ENCODE data around the gene WNT7B. TPM values are rescaled to one million over a fixed set of nuclear protein-coding genes. Genes with fewer than 3 reads are reported as not detected.

WNT7B gene
- total RNA-seq, 4 donors from 2014 or later = not detected

DNA sequence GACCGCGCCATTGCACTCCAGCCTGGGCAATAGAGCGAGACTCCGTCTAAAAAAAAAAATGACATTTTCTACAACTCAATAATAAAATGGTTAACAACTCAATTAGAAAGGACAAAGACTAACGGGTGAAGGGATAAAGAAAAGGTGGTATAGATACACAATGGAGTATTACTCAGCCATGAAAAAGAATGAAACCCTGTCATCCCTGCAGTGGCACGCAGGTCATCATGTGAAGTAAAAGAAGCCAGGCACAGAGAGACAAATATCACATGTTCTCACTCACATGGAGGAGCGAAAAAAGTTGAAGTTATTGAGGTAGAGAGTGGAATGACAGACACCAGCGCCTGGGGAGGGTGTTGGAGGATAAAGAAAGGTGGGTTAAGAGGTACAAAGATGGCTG lies 39.0 kb downstream of the WNT7B start:
- Histone ChIP-seq H3K27me3 (peaks cover 0 to 33% of the 10 kb centered on the region in 2 donors), H3K9me3 (peaks cover 0 to 10% (median 0%) of the 10 kb centered on the region in 4 donors), H3K4me3 (no peak overlapping the region), H3K27ac (no peak overlapping the region), H3K4me1 (peaks cover 0 to 10% (median 0%) of the 10 kb centered on the region in 4 donors), H3K36me3 (no peaks in the 10 kb centered on the region)
- DNase-seq (ENCODE audit: low spot score in 2 of 2) = no peak
- TF ChIP-seq EP300 (IDR thresholded peaks at IDR 0.05) = no peak
- TF ChIP-seq, protein P1, sequence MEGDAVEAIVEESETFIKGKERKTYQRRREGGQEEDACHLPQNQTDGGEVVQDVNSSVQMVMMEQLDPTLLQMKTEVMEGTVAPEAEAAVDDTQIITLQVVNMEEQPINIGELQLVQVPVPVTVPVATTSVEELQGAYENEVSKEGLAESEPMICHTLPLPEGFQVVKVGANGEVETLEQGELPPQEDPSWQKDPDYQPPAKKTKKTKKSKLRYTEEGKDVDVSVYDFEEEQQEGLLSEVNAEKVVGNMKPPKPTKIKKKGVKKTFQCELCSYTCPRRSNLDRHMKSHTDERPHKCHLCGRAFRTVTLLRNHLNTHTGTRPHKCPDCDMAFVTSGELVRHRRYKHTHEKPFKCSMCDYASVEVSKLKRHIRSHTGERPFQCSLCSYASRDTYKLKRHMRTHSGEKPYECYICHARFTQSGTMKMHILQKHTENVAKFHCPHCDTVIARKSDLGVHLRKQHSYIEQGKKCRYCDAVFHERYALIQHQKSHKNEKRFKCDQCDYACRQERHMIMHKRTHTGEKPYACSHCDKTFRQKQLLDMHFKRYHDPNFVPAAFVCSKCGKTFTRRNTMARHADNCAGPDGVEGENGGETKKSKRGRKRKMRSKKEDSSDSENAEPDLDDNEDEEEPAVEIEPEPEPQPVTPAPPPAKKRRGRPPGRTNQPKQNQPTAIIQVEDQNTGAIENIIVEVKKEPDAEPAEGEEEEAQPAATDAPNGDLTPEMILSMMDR (IDR thresholded peaks at IDR 0.05) = no peak
- TF ChIP-seq POLR2A (IDR thresholded peaks at IDR 0.05) = no peak
- WGBS, 2 donors = 91 to 98% methylated on average over 8 of the region's 8 CpGs

DNA sequence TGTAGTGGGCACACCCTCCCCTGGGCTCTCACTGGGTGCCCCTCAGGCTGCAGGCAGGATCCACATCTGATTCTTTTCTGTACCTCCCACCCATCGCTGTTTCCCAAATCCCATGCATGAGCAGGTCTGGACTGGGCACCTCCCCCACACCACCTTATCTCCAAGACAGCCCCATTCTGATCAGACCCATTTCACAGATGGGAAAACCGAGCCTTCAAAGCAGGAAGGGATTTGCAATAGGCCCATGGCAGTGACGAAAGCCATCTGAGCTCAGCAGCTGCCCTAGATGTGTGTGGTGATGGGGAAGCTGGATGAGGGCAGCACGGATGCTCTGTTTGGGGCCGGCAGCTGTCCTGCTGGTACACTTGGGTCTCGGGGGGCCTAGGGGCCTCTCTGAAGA lies 41.4 kb downstream of the WNT7B start:
- H3K27me3 ChIP-seq = peaks cover 0 to 54% of the 10 kb centered on the region in 2 donors
- TF ChIP-seq, protein P1 (IDR thresholded peaks at IDR 0.05) = no peak
- no peak for TF ChIP-seq EP300 (IDR thresholded peaks at IDR 0.05)
- no peak for TF ChIP-seq POLR2A (IDR thresholded peaks at IDR 0.05)
- DNase-seq (ENCODE audit: low spot score in 2 of 2) = no peak
- H3K27ac ChIP-seq = no peak overlapping the region
- no peak overlapping the region for H3K4me3 ChIP-seq
- peaks cover 0 to 10% (median 0%) of the 10 kb centered on the region in 4 donors for H3K9me3 ChIP-seq
- WGBS, 2 donors = 86 to 87% methylated on average over 4 to 6 of the region's 6 CpGs
- H3K36me3 ChIP-seq = no peaks in the 10 kb centered on the region
- peaks cover 0 to 10% (median 0%) of the 10 kb centered on the region in 4 donors for H3K4me1 ChIP-seq

DNA sequence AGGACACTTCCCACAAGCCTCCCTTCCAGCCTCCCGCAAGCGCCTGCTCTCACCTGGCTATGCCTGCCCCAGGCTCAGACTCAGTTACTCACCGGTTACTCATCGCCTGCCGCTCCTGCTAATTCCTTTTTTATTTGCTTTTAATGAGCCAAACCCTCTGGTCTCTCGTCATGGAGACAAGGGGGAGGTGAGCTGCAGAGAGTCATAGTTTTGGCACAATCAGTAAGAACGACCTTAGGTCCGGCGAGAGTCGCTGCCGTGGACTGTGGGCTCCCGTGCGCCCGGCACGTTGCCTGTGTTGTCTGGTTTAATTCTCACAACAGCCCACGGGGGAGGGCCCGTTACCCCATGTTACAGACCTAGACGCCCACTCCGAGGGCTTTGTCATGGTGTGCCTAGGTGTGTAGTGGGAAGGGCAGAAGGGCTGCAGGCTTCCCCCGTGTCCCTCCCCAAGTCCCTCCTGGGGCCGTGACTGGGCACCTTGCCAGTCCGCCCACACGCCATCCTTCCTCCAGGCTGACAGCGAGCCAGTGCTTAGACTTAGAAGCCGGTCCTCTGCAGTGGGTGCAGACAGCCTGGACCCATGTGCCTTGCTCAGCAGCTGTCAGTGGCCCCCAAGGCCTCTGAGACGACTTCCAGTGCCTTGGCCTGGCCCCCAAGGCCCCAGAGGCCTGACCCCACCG lies 42.2 kb downstream of the WNT7B start:
- Histone ChIP-seq H3K4me3 (no peak overlapping the region), H3K4me1 (peaks cover 0 to 10% (median 0%) of the 10 kb centered on the region in 4 donors), H3K36me3 (no peaks in the 10 kb centered on the region), H3K9me3 (peaks cover 0 to 10% (median 0%) of the 10 kb centered on the region in 4 donors), H3K27ac (no peak overlapping the region), H3K27me3 (peaks cover 0 to 57% of the 10 kb centered on the region in 2 donors)
- WGBS, 2 donors = 28 to 31% methylated on average over 23 of the region's 27 CpGs
- DNase-seq (ENCODE audit: low spot score in 2 of 2) = no peak
- TF ChIP-seq EP300 (IDR thresholded peaks at IDR 0.05) (no peak), POLR2A (IDR thresholded peaks at IDR 0.05) (no peak)
- TF ChIP-seq, protein P1 (IDR thresholded peaks at IDR 0.05) = no peak

DNA sequence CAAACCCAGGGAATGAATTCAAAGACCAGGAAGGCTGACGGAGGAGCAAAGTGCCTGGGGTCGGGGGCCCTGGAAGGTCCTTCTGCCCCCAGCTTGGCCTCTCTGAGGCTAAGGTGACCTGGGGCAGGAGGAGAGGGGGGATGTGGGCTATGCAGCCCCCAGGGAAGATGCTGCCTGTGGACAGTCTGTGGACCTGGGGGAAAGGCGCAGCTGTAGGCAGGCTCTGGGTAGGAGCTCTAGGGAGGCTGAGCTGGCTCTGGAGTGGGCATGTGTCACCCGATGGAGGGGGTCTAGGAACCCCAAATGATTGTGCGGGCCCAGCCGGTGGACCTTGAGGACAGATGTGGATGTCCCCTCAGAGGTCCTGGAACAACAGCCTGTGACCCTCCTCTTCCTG lies 42.8 kb downstream of the WNT7B start:
- DNase-seq (ENCODE audit: low spot score in 2 of 2) = no peak
- 64 to 74% methylated on average over 6 of the region's 6 CpGs for WGBS, 2 donors
- H3K27me3 ChIP-seq = peaks cover 0 to 57% of the 10 kb centered on the region in 2 donors
- no peaks in the 10 kb centered on the region for H3K36me3 ChIP-seq
- H3K27ac ChIP-seq = no peak overlapping the region
- TF ChIP-seq POLR2A (IDR thresholded peaks at IDR 0.05) (no peak), EP300 (IDR thresholded peaks at IDR 0.05) (no peak)
- TF ChIP-seq, protein P1 (IDR thresholded peaks at IDR 0.05) = no peak
- H3K4me3 ChIP-seq = no peak overlapping the region
- peaks cover 0 to 10% (median 0%) of the 10 kb centered on the region in 4 donors for H3K4me1 ChIP-seq
- H3K9me3 ChIP-seq = peaks cover 0 to 9% (median 0%) of the 10 kb centered on the region in 4 donors

DNA sequence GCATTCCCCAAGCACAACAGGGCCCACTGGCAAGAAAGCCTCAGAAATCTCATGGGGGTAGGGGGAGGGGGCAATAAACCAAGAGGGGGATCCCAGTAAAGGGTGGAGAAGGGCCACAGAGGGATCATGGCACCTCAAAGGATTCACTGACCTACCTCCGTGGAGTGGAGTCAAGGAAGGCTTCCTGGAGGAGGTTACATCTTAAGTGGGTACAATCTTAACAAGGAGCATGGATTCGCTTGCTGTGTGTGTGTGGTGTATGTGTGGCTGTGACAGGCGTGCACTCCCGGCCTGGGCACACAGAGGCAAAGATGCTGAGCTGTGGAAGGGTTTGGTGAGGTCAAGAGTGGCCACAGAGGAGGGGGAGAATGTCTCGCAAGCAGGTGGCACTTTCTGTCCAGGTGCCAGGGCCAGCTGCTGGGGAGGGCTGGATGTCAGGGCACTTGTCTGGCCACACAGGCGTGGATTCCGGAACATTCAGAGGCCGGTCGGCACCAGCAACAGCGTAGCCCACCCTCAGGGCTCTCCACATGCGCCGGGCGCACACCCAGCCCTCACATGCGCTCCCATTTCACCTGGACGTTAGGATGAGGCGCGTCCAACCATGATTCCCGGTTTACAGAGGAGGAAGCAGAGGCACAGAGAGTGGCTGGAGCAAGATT lies 43.3 kb downstream of the WNT7B start:
- DNase-seq (ENCODE audit: low spot score in 2 of 2) = no peak
- H3K27ac ChIP-seq = no peak overlapping the region
- peaks cover 0 to 57% of the 10 kb centered on the region in 2 donors for H3K27me3 ChIP-seq
- peaks cover 0 to 10% (median 0%) of the 10 kb centered on the region in 4 donors for H3K4me1 ChIP-seq
- 84 to 88% methylated on average over 18 of the region's 18 CpGs for WGBS, 2 donors
- H3K36me3 ChIP-seq = no peaks in the 10 kb centered on the region
- peaks cover 0 to 4% (median 0%) of the 10 kb centered on the region in 4 donors for H3K9me3 ChIP-seq
- TF ChIP-seq, protein P1 (IDR thresholded peaks at IDR 0.05) = no peak
- TF ChIP-seq POLR2A (IDR thresholded peaks at IDR 0.05) (no peak), EP300 (IDR thresholded peaks at IDR 0.05) (no peak)
- no peak overlapping the region for H3K4me3 ChIP-seq
